HG03469 (cell line): ENCODE results near the gene ARHGAP10.

ENCODE experiments used
- ATAC-seq: cut with Tn5 transposase; IDR thresholded peaks from one replicate; pipeline ENCODE4 v1.9.1; 2021; ENCODE audit warnings: mild to moderate bottlenecking, moderate library complexity, moderate number of reproducible peaks; ENCODE audit not compliant: unreplicated experiment

ARHGAP10 gene

DNA sequence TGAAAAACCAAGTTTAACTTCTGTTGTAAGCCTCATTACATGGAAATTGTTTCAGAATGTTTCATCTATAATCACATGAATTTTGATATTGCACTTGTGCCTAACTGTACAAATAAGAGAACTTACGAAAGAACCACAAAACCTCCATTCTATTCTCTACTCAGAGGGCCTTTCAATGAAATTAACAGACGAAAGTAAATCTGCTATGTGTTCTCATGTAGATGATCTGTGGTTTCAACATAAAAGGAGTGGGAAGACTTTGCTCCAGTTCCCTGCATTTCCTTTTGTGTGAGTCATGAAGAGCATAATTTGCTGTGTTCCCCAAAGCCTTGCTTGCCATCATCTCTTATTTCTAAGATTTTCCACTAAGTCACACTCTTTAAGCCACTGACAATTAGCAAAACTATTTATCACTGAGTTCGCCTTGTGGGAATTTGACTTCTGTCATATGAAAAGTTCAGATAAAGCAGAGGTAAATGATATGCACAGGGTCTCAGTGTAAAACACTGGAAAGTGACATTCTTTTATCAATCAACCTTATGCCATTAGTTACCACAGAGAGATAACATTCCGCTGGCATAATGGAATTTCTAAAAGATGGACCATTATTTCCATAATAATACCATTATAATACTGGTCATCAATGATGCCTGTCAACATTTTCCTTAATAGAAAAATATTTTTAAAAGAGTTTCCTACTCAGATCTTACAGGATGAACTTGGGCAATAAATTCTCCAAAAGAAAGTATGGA is 380.5 kb downstream of the ARHGAP10 start:
- no peak for ATAC-seq

DNA sequence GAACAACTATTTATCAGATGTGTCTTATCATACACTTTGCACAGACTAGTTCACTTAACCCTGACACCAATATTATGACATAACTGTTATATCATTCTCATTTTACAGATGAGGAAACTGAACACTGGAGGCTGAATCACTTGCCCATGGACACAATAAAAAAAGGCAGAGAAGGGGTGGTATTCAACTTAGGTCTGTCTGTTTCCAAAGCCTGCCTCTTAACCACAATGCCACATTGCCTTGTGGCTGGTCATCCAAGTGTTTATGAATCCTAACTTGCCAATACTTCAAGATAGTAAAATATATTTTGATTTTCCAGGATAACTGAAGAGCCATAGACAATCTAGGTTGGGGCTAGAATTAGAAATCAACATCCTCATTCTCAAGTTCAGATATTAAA is 382.5 kb downstream of the ARHGAP10 start:
- ATAC-seq = no peak

DNA sequence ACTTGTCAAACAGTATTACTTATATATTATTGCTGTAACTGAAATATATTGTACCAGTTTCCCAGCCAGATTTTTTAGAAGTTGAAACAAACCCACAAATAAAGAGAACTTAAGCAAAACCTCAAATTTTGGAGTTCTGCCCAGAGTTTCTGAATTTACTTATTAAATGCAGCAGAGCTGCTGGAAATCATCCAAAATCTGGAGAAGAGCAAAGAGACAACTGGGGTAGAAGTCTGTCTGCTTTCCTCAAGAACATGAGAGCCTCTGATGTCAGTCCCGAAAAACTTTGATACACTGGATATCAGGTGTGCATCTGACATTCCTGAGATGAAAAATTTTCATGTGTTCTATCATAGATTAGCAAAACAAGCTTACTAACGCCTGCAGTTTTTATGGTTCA is 384.4 kb downstream of the ARHGAP10 start:
- ATAC-seq = no peak

- no peak for ATAC-seq
Measured at GRCh38 chr4:148116969-148117368, 385.1 kb downstream of the ARHGAP10 start.

DNA sequence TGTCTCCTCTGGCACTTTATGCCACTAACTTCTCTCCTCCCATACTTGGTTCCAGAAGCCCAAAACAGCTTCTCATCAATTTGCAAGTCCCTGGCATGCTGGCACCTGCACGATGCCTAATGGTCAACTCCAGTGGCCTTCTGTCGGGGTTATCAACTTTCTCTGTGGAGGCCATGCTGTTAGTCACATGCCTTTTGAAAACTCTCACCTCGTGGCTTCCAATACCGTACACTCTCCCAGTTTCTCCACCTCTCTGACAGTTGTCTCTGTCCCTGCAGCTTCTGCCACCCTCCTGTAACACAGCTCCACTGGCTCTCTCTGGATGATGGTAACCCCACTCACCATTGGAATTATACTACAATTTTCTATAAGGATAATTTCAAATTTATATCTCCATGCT is 386.3 kb downstream of the ARHGAP10 start:
- no peak for ATAC-seq

- no peak for ATAC-seq
Measured at GRCh38 chr4:148118633-148119032, 386.7 kb downstream of the ARHGAP10 start.

DNA sequence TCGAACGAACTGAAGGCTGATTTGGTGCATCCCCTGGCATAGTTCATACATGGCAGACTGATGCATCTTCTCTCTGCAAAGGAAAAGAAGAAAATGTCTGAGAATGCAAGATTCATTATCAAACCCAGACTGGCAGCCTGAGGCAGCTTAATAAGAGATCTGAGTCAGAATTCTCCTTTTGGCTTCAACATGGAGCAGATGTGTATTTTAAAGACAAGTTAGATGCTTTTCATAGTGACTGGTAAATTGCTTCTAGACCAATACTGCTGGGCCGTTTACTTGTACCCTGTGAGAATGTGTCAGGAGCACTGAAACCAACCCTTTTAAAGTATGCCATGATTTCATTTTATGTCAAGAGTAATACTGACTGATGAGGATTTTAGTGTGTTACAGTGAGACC is 388.3 kb downstream of the ARHGAP10 start:
- no peak for ATAC-seq
